Measurements from ENCODE around the gene EFCAB12.
"Not testable (repeated sequence)": the region's sequence is repeated elsewhere in the genome, so short reads cannot be mapped to it uniquely, and the experiment has no call there.

EFCAB12 gene

GRCh38 chr3:129387487-129387886 lies 40.9 kb downstream of the EFCAB12 start:
- no peak overlapping the region for H3K27ac ChIP-seq
- H3K9me3 ChIP-seq (ENCODE audit: control insufficient read depth, low read length) = no peaks in the 10 kb centered on the region
- H2AFZ ChIP-seq = no peak overlapping the region
- H3K4me1 ChIP-seq = no peaks in the 10 kb centered on the region
- H3K27me3 ChIP-seq (ENCODE audit: control insufficient read depth, insufficient read depth, low read length) = no peaks in the 10 kb centered on the region
- H3K4me3 ChIP-seq (ENCODE audit: low read depth, low read length) = no peak overlapping the region
- no peaks in the 10 kb centered on the region for H3K79me2 ChIP-seq
- H3K36me3 ChIP-seq (ENCODE audit: control insufficient read depth, insufficient read depth, low read length) = no peaks in the 10 kb centered on the region
- H3K4me2 ChIP-seq (ENCODE audit: low read length) = no peak overlapping the region
- TF ChIP-seq CTCF (IDR thresholded peaks at IDR 0.05) = no peak
- H3K9ac ChIP-seq = no peak overlapping the region

GRCh38 chr3:129386984-129387383 lies 41.5 kb downstream of the EFCAB12 start:
- Histone ChIP-seq H3K9ac (no peak overlapping the region), H3K27ac (no peak overlapping the region), H3K79me2 (no peaks in the 10 kb centered on the region), H3K4me1 (no peaks in the 10 kb centered on the region), H3K36me3 (ENCODE audit: control insufficient read depth, insufficient read depth, low read length) (no peaks in the 10 kb centered on the region), H3K4me3 (ENCODE audit: low read depth, low read length) (no peak overlapping the region), H2AFZ (no peak overlapping the region), H3K9me3 (ENCODE audit: control insufficient read depth, low read length) (no peaks in the 10 kb centered on the region), H3K4me2 (ENCODE audit: low read length) (no peak overlapping the region), H3K27me3 (ENCODE audit: control insufficient read depth, insufficient read depth, low read length) (no peaks in the 10 kb centered on the region)
- no peak for TF ChIP-seq CTCF (IDR thresholded peaks at IDR 0.05)

- not testable (repeated sequence) for H3K4me1 ChIP-seq
Observed at GRCh38 chr3:129385507-129385906, 42.9 kb downstream of the EFCAB12 start.

GRCh38 chr3:129384594-129385323 lies 43.7 kb downstream of the EFCAB12 start:
- no peaks in the 10 kb centered on the region for H3K4me1 ChIP-seq

More at GRCh38 chr3:129385507-129385906, 42.9 kb downstream of the EFCAB12 start:
- H3K9me3 ChIP-seq (ENCODE audit: control insufficient read depth, low read length); H3K4me3 ChIP-seq (ENCODE audit: low read depth, low read length); H3K4me2 ChIP-seq (ENCODE audit: low read length); H3K9ac ChIP-seq; H2AFZ ChIP-seq; H3K36me3 ChIP-seq (ENCODE audit: control insufficient read depth, insufficient read depth, low read length); H3K27ac ChIP-seq; H3K79me2 ChIP-seq; H3K27me3 ChIP-seq (ENCODE audit: control insufficient read depth, insufficient read depth, low read length): not testable (repeated sequence)

DNA sequence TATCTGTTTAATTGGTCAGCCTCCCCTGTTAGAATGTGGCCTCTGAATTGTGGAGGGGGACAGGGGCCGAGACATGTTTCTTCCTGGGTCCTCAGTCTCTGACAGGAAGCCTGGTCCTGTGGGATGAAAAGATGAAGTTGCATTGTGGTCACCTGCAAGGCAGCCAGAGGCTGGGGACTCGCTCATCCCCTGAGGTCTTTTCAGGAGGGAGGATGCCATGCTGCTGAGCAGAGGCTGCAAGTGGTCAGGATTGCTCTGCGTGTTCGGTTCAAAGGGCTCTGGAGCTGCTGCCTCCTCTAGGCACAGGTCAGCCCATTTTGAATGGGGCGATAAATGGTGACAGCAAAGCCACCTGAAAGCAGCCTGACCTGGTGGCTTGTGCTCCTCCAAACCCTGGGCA lies 44.3 kb downstream of the EFCAB12 start:
- not testable (repeated sequence) for H3K27ac ChIP-seq; H3K79me2 ChIP-seq; H3K36me3 ChIP-seq (ENCODE audit: control insufficient read depth, insufficient read depth, low read length)

More at GRCh38 chr3:129384594-129385323, 43.7 kb downstream of the EFCAB12 start:
- no peak overlapping the region for H3K4me3 ChIP-seq (ENCODE audit: low read depth, low read length)
- no peaks in the 10 kb centered on the region for H3K9me3 ChIP-seq (ENCODE audit: control insufficient read depth, low read length)
- H3K27me3 ChIP-seq (ENCODE audit: control insufficient read depth, insufficient read depth, low read length) = no peaks in the 10 kb centered on the region
- no peak overlapping the region for H2AFZ ChIP-seq
- no peak overlapping the region for H3K4me2 ChIP-seq (ENCODE audit: low read length)
- H3K9ac ChIP-seq = no peak overlapping the region
- no peaks in the 10 kb centered on the region for H3K79me2 ChIP-seq
- H3K36me3 ChIP-seq (ENCODE audit: control insufficient read depth, insufficient read depth, low read length) = no peaks in the 10 kb centered on the region
- H3K27ac ChIP-seq = no peak overlapping the region
- no peak for TF ChIP-seq CTCF (IDR thresholded peaks at IDR 0.05)

More for the DNA sequence above, 44.3 kb downstream of the EFCAB12 start:
- not testable (repeated sequence) for H3K9me3 ChIP-seq (ENCODE audit: control insufficient read depth, low read length); H3K4me3 ChIP-seq (ENCODE audit: low read depth, low read length); H2AFZ ChIP-seq; H3K27me3 ChIP-seq (ENCODE audit: control insufficient read depth, insufficient read depth, low read length); H3K4me1 ChIP-seq; H3K9ac ChIP-seq; H3K4me2 ChIP-seq (ENCODE audit: low read length)
